Psoas muscle (tissue), 8 donors: ENCODE results near the gene MAPKAPK2. TPM values are rescaled to one million over a fixed set of nuclear protein-coding genes. Genes with fewer than 3 reads are reported as not detected.

Experiments used
- ATAC-seq, 4 donors: fragments of 200-7000 bp; cut with Tn5 transposase; one replicate each; pipeline ENCODE4 v1.9.1; 2020; ENCODE audit warnings: moderate library complexity in 3 of 4, mild to moderate bottlenecking in 2 of 4
- DNase-seq, 2 donors: peaks; one replicate each; pipeline ENCODE4 v3.0.0-alpha.2; 2020
- H3K27ac ChIP-seq: fragments of 200-600 bp; one replicate; pipeline ENCODE4 v1.8.0; 2022
- H3K27me3 ChIP-seq, 3 donors: fragments of 200-600 bp in 1 of 3; one replicate each; pipeline versions ENCODE4 v1.6.1 to v1.8.0; 2013 to 2022; ENCODE audit warnings: low read length in 2 of 3, mild to moderate bottlenecking in 2 of 3, moderate library complexity in 1 of 3; ENCODE audit not compliant: insufficient read depth in 3 of 3
- H3K36me3 ChIP-seq, 2 donors: fragments of 200-600 bp in 1 of 2; one replicate each; pipeline versions ENCODE4 v1.6.1 to v1.8.0; 2013 to 2022; ENCODE audit warnings: low read depth in 1 of 2, mild to moderate bottlenecking in 1 of 2, moderate library complexity in 1 of 2; ENCODE audit not compliant: insufficient read depth in 1 of 2
- H3K4me1 ChIP-seq: fragments of 200-600 bp; one replicate; pipeline ENCODE4 v1.8.0; 2022
- H3K4me3 ChIP-seq: fragments of 200-600 bp; one replicate; pipeline ENCODE4 v1.8.0; 2022; ENCODE audit warnings: mild to moderate bottlenecking
- H3K9me3 ChIP-seq: fragments of 200-600 bp; one replicate; pipeline ENCODE4 v1.8.0; 2022
- CTCF ChIP-seq: fragments of 200-600 bp; IDR thresholded peaks from one replicate; pipeline ENCODE4 v1.8.0; 2022; ENCODE audit warnings: antibody characterized with exemption
- WGBS, 3 donors: extraction: QIAGEN DNeasy Blood & Tissue Kit; methylation state at CpG; one replicate each; pipeline versions ENCODE4 v1.1.6 to v1.1.7; 2013; 5-methylcytosine and 5-hydroxymethylcytosine counted together
- intact Hi-C, 2 donors: fragments of 100-400 bp; cut with DNase I; formaldehyde crosslinking; loops; one replicate each; pipeline versions ENCODE4 v1.11.0 to v1.14.2; 2022
- polyA plus RNA-seq, 3 donors: library from polyadenylated mRNA; stranded (reverse); fragments of 200-250 nt; gene quantifications; one replicate each; pipeline ENCODE4 v1.2.3, GENCODE V29; 2013
- total RNA-seq, 4 donors: library from RNA; stranded (reverse); fragmentation: NEBNext Ultra II Directional in 2 of 4; extraction: Animal tissue kit (Norgen Biotek cat#: 25700) in 2 of 4; gene quantifications; one replicate each; pipeline versions ENCODE4 v1.2.1 to v1.2.4, GENCODE V29; 2021 to 2023
- donor health status: healthy with polysubstance abuse.
- donor health status: DM: no; HTN: no; CAD: no; lungs with moderate emphysema.
- donor health status: Bipolar disorder and iron deficiency.
- donor health status: healthy.
- donor health status: DM: yes; HTN: yes; CAD: no.
- donor health status: DM: no; HTN: no; CAD: no.
- donor health status: DM: no; HTN: no; CAD: no.
- donor health status: DM: yes; HTN: yes; CAD: no.

The MAPKAPK2 gene
- total and polyA plus RNA-seq, 7 donors: 89.4 to 198 (median 139) TPM

GRCh38 chr1:206722751-206723461, 38.2 kb downstream of the MAPKAPK2 start:
- Histone ChIP-seq H3K27me3 (no peaks in the 10 kb centered on the region), H3K4me3 (peak overlapping the region; percentile 29), H3K9me3 (no peaks in the 10 kb centered on the region), H3K4me1 (peaks cover 88% of the 10 kb centered on the region), H3K27ac (peak overlapping the region; percentile 87), H3K36me3 (no peaks in the 10 kb centered on the region)
- no peak for TF ChIP-seq CTCF
- WGBS, 3 donors: 23 to 31% (median 29%) methylated on average over 16 to 17 of the region's 17 CpGs
- DNase-seq (peak in 1 of 2 donors; percentile 73), ATAC-seq (peak; percentile 61 to 77 (median 74))
- intact Hi-C loops: loop anchor here in 1 of 2 donors (5.0 kb wide), 1 partner anchor 36 kb away; no protein-coding TSS in a partner anchor

GRCh38 chr1:206723462-206723804, 38.7 kb downstream of the MAPKAPK2 start:
- no peaks in the 10 kb centered on the region for H3K36me3 ChIP-seq
- WGBS, 3 donors: 29 to 44% (median 31%) methylated on average over 4 of the region's 4 CpGs
- peak overlapping the region; percentile 29 for H3K4me3 ChIP-seq
- no peak for TF ChIP-seq CTCF
- no peak for DNase-seq
- H3K4me1 ChIP-seq: peaks cover 88% of the 10 kb centered on the region
- ATAC-seq: no peak
- H3K27me3 ChIP-seq: no peaks in the 10 kb centered on the region
- H3K9me3 ChIP-seq: no peaks in the 10 kb centered on the region
- peak overlapping the region; percentile 87 for H3K27ac ChIP-seq
- intact Hi-C loops: loop anchor here in 1 of 2 donors (5.0 kb wide), 1 partner anchor 36 kb away; no protein-coding TSS in a partner anchor

GRCh38 chr1:206723805-206724472, 39.2 kb downstream of the MAPKAPK2 start:
- intact Hi-C loops: loop anchor here (2.0 to 5.0 kb wide), 3 partner anchors 29 to 65 kb away; no protein-coding TSS in a partner anchor
- no peak for TF ChIP-seq CTCF
- DNase-seq (peak; percentile 81), ATAC-seq (peak; percentile 72 to 78 (median 76))
- peak overlapping the region; percentile 29 for H3K4me3 ChIP-seq
- WGBS, 3 donors: 18 to 24% (median 20%) methylated on average over 12 of the region's 12 CpGs
- peaks cover 0 to 3% of the 10 kb centered on the region in 2 donors for H3K36me3 ChIP-seq
- peak overlapping the region; percentile 87 for H3K27ac ChIP-seq
- H3K27me3 ChIP-seq: no peaks in the 10 kb centered on the region
- H3K9me3 ChIP-seq: no peaks in the 10 kb centered on the region
- H3K4me1 ChIP-seq: peaks cover 83% of the 10 kb centered on the region

GRCh38 chr1:206725109-206725963, 40.6 kb downstream of the MAPKAPK2 start:
- ATAC-seq (no peak), DNase-seq (no peak)
- H3K4me1 ChIP-seq: peaks cover 70% of the 10 kb centered on the region
- 75 to 80% (median 75%) methylated on average over 9 of the region's 9 CpGs for WGBS, 3 donors
- H3K9me3 ChIP-seq: no peaks in the 10 kb centered on the region
- TF ChIP-seq CTCF: peak; percentile 47
- no peaks in the 10 kb centered on the region for H3K27me3 ChIP-seq
- H3K27ac ChIP-seq: peak overlapping the region; percentile 87
- no peak overlapping the region for H3K4me3 ChIP-seq
- H3K36me3 ChIP-seq: peaks cover 6 to 17% of the 10 kb centered on the region in 2 donors
- intact Hi-C loops: loop anchor here in 1 of 2 donors (2.0 to 5.0 kb wide), 3 partner anchors 31 to 82 kb away; no protein-coding TSS in a partner anchor
